Colonic mucosa (tissue), 4 donors: ENCODE data around the gene BMP8A. TPM values are rescaled to one million over a fixed set of nuclear protein-coding genes. Genes with fewer than 3 reads are reported as not detected.
A peak's percentile ranks its signal among the peaks of the same experiment; 100 is the strongest.
"Not testable (repeated sequence)": the region's sequence is repeated elsewhere in the genome, so short reads cannot be mapped to it uniquely, and the experiment has no call there.

Source experiments
- DNase-seq: peaks from one replicate; pipeline ENCODE4 v3.0.0-alpha.2; 2020
- H3K27ac ChIP-seq: fragments of 200-600 bp; one replicate; pipeline ENCODE4 v1.8.0; 2021
- H3K27me3 ChIP-seq: fragments of 200-600 bp; one replicate; pipeline ENCODE4 v1.8.0; 2021
- H3K36me3 ChIP-seq: fragments of 200-600 bp; one replicate; pipeline ENCODE4 v1.8.0; 2021
- H3K4me1 ChIP-seq: fragments of 200-600 bp; one replicate; pipeline ENCODE4 v1.8.0; 2021; ENCODE audit warnings: mild to moderate bottlenecking
- H3K4me3 ChIP-seq: fragments of 200-600 bp; one replicate; pipeline ENCODE4 v1.8.0; 2021
- H3K9ac ChIP-seq, 2 donors: one replicate each; pipeline ENCODE4 v1.7.0; 2013; ENCODE audit warnings: control low read depth in 2 of 2, low read depth in 2 of 2, low read length in 2 of 2
- H3K9me3 ChIP-seq: fragments of 200-600 bp; one replicate; pipeline ENCODE4 v1.8.0; 2021
- intact Hi-C: fragments of 100-400 bp; cut with DNase I; formaldehyde crosslinking; loops from one replicate; pipeline ENCODE4 v1.14.1; 2022
- total RNA-seq, 2 donors: library from RNA; stranded (reverse); fragmentation: NEBNext Ultra II Directional in 1 of 2; extraction: Animal tissue kit (Norgen Biotek cat#: 25700) in 1 of 2; gene quantifications; one replicate each; pipeline ENCODE4 v1.2.1, GENCODE V29; 2021
- TF ChIP-seq, protein P1 (sequence below): fragments of 200-600 bp; IDR thresholded peaks from one replicate; pipeline ENCODE4 v1.8.0; 2022; ENCODE audit warnings: antibody characterized with exemption, mild to moderate bottlenecking
- donor health status: healthy.
- donor health status: DM: no; HTN: no; CAD: no.
- donor health status: DM: no; HTN: no; CAD: no.

BMP8A gene
- total RNA-seq, 2 donors from 2014 or later, result 1.1 to 1.4 TPM

DNA sequence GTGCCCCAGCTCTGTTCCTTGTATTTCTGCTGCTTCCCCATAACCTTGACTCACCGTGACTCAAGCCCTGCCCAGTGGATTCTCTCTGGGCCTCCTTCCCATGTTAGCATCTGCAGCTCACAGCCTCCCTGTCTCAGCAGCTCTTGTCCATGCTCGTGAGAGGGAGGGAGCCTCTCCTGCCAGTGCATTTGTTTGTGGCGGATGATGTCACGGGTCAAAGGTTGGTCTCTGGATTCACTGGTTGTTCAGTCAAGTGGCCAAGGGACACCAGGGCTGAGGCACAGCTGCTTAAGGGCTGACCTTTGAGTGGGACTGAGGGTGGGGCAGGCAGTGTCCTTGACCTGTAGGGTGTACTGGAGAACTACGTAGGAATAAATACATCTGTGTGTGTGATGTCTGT is 27.9 kb downstream of the BMP8A start:
- H3K27me3 ChIP-seq, H3K36me3 ChIP-seq, intact Hi-C loops, H3K9me3 ChIP-seq, H3K9ac ChIP-seq, H3K4me3 ChIP-seq, H3K27ac ChIP-seq, H3K4me1 ChIP-seq: not testable (repeated sequence)
- peak; percentile 71 for DNase-seq

DNA sequence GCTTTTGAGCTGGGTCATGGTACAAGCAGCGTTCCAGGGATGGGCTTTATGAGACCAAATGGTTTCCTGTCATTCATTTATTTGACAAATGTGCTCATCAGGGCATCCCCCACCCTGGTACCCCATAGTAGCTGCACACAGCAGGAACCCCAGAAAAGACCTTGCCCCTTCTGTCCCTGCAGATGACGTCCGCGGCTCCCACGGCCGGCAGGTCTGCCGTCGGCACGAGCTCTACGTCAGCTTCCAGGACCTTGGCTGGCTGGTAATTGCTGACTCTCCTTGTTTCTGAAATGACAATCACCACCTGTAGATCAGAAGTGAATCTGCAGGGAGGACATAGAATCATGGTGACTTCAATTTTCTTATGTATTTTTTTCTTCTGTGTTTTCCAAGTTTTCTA is 30.8 kb downstream of the BMP8A start:
- DNase-seq, intact Hi-C loops: not testable (repeated sequence)

DNA sequence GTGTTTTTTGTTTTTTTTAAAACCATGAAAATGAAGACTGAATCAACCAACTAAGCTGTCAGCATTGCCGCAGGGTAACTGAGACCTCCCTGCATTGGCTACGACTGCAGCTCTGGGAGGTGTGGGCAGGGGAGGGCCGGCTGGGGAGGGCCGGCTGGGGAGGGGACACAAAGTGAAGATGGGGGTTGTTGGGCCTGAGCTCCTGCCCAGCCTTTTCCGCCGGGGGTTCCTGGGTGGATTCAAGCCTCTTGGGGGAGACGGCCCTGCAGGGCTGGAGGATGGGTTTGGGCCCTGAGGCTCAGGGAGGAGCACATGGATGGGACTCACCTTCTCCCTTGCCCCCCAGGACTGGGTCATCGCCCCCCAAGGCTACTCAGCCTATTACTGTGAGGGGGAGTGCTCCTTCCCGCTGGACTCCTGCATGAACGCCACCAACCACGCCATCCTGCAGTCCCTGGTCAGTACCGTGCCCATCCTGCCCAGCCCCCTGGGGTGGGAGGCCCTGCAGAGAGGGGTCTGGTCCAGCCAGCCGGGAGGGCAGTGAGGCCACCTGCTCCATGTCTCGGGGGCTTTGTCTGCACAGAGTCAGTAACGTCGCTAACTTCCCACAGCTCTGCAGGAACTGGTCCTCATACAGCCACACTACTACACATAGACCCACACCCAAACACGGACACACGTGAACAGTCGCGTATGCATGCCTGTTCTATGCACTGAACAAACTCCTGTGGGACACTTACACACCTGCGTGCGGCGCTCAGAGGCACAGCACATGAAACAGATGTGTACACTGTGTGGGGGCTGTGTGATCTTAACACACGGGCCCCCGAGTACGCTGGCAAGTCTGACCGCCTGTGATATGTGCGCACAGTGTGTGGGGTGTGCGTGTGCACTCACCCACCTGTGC is 31.5 kb downstream of the BMP8A start:
- Histone ChIP-seq H3K27ac (no peak overlapping the region), H3K4me3 (no peak overlapping the region), H3K4me1 (no peaks in the 10 kb centered on the region), H3K36me3 (no peaks in the 10 kb centered on the region), H3K9ac (no peak overlapping the region), H3K9me3 (no peaks in the 10 kb centered on the region), H3K27me3 (no peaks in the 10 kb centered on the region)
- DNase-seq, result no peak
- TF ChIP-seq, protein P1, sequence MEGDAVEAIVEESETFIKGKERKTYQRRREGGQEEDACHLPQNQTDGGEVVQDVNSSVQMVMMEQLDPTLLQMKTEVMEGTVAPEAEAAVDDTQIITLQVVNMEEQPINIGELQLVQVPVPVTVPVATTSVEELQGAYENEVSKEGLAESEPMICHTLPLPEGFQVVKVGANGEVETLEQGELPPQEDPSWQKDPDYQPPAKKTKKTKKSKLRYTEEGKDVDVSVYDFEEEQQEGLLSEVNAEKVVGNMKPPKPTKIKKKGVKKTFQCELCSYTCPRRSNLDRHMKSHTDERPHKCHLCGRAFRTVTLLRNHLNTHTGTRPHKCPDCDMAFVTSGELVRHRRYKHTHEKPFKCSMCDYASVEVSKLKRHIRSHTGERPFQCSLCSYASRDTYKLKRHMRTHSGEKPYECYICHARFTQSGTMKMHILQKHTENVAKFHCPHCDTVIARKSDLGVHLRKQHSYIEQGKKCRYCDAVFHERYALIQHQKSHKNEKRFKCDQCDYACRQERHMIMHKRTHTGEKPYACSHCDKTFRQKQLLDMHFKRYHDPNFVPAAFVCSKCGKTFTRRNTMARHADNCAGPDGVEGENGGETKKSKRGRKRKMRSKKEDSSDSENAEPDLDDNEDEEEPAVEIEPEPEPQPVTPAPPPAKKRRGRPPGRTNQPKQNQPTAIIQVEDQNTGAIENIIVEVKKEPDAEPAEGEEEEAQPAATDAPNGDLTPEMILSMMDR, result no peak
- intact Hi-C loops, result no loop called here

More for the DNA sequence above, 30.8 kb downstream of the BMP8A start:
- not testable (repeated sequence) for H3K4me1 ChIP-seq, H3K27me3 ChIP-seq, H3K9ac ChIP-seq, H3K36me3 ChIP-seq, H3K9me3 ChIP-seq, H3K4me3 ChIP-seq, H3K27ac ChIP-seq

DNA sequence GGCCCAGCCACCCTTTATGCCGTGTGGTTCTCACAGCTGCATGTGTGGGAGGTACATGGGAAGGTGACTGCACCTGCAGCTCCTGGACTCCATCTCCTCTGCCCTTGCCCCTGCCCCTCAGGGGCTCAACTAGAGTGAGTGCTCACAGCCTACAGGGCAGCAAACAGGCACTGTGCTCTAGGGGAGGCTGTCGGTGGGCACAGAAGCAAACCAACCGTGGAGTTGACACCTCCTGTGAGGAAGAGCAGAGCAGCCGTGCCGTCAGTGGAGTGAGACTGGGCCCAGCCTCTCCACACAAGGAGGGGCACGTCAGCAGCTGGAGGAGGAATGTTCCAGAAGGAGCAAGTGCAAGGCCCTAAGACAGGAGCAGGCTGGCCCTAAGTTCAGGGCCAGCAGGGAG is 32.7 kb downstream of the BMP8A start:
- no peak overlapping the region for H3K9ac ChIP-seq
- H3K4me3 ChIP-seq, result no peak overlapping the region
- H3K36me3 ChIP-seq, result no peaks in the 10 kb centered on the region
- no peaks in the 10 kb centered on the region for H3K27me3 ChIP-seq
- H3K4me1 ChIP-seq, result no peaks in the 10 kb centered on the region
- H3K27ac ChIP-seq, result no peak overlapping the region
- no peak for DNase-seq
- TF ChIP-seq, protein P1, result no peak
- no peaks in the 10 kb centered on the region for H3K9me3 ChIP-seq
- intact Hi-C loops, result no loop called here

DNA sequence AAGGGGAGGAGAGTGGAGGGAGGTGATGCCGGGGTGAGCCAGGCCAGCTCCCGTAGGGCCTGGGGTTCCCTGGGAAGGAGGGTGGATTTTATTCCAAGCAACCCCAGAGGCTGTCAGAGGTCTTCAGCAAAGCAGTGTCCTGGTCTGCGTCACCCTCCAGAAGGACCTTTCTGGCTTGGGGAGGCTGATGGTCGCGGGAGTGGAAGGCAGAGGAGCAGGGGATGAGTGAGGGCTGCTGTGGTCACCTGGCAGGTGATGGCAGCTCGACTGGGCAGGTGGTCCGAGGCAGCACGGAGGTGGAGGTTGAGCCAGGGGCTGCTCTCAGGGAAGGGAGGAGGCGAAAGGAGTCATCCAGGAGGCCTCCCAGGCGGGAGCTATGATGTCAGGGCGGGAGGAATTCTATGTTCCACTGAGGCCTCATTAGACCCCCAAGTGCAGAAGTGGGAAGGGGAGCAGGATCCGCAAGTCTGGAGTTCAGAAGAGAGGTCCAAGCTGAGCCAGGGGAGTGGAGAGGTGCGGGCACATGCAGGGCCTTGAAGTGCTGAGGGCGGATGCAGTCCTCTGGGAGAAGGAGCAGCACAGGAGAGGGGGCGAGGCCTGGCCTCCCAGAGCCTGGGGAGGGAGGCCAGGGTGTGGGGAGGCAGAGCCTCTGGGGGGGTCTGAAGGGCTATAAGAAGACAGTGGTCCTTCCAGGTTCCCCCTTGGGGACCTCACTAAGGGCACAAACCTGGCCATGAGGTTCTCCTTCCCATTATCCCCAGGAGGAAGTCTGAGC is 33.3 kb downstream of the BMP8A start:
- intact Hi-C loops, result no loop called here
- Histone ChIP-seq H3K4me1 (no peaks in the 10 kb centered on the region), H3K27ac (no peak overlapping the region), H3K36me3 (no peaks in the 10 kb centered on the region), H3K9me3 (no peaks in the 10 kb centered on the region), H3K4me3 (no peak overlapping the region), H3K9ac (no peak overlapping the region), H3K27me3 (no peaks in the 10 kb centered on the region)
- no peak for DNase-seq
- TF ChIP-seq, protein P1, result no peak

DNA sequence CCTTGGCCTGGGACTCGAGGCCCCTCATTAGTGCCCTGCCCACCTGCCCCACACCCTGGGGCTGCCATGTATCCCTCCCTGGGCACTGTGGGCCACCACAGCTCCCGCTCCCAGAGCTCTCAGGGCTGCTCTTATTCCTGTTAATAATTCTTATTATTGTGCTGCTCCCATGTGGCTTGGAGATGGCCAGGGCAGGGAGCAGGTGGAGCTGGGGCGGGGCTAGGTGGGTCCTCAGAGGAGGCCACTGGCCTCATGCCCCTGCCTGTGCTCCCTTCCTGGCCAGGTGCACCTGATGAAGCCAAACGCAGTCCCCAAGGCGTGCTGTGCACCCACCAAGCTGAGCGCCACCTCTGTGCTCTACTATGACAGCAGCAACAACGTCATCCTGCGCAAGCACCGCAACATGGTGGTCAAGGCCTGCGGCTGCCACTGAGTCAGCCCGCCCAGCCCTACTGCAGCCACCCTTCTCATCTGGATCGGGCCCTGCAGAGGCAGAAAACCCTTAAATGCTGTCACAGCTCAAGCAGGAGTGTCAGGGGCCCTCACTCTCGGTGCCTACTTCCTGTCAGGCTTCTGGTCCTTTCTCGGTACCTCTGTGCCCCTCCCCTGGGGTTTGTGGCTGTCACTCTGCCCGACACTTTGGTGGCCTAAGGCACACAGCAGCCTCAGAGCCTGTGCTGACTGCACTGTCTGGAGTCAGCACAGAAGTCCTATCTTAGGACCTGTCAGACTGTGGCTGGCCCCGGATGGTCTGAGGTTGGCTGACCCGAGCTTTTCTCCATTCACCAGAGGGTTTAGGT is 34.1 kb downstream of the BMP8A start:
- Histone ChIP-seq H3K9me3 (no peaks in the 10 kb centered on the region), H3K27ac (no peak overlapping the region), H3K27me3 (no peaks in the 10 kb centered on the region), H3K4me3 (no peak overlapping the region), H3K9ac (no peak overlapping the region), H3K4me1 (no peaks in the 10 kb centered on the region), H3K36me3 (no peaks in the 10 kb centered on the region)
- intact Hi-C loops, result no loop called here
- TF ChIP-seq, protein P1, result no peak
- DNase-seq, result no peak
